Large intestine (tissue), 3 donors: Measurements from ENCODE around the gene DHRSX. TPM values are rescaled to one million over a fixed set of nuclear protein-coding genes. Genes with fewer than 3 reads are reported as not detected.
"Not testable (repeated sequence)": the region's sequence is repeated elsewhere in the genome, so short reads cannot be mapped to it uniquely, and the experiment has no call there.

Experiments
- DNase-seq, 2 donors: peaks; one replicate each; pipeline versions ENCODE4 v3.0.0 to v3.0.0-alpha.2; 2013
- H3K27ac ChIP-seq: one replicate; pipeline ENCODE4 v1.5.1; 2013; ENCODE audit warnings: low read length
- H3K27me3 ChIP-seq: 2 replicates; pipeline ENCODE4 v1.6.1; 2013; ENCODE audit warnings: low read length; ENCODE audit not compliant: control insufficient read depth, insufficient read depth
- H3K36me3 ChIP-seq: 2 replicates; pipeline ENCODE4 v1.6.1; 2013; ENCODE audit warnings: low read length; ENCODE audit not compliant: control insufficient read depth, insufficient read depth
- H3K4me1 ChIP-seq: one replicate; pipeline ENCODE4 v1.6.1; 2013; ENCODE audit warnings: low read length; ENCODE audit not compliant: control insufficient read depth, insufficient read depth
- H3K4me3 ChIP-seq: one replicate; pipeline ENCODE4 v1.5.1; 2013; ENCODE audit warnings: low read length
- H3K9me3 ChIP-seq: one replicate; pipeline ENCODE4 v1.6.1; 2013; ENCODE audit warnings: mild to moderate bottlenecking, low read depth, low read length, moderate library complexity; ENCODE audit not compliant: control insufficient read depth
- WGBS: methylation state at CpG from one replicate; pipeline ENCODE4 v1.1.5; 2013; ENCODE audit warnings: low lambda C conversion rate; ENCODE audit not compliant: insufficient coverage; 5-methylcytosine and 5-hydroxymethylcytosine counted together
- polyA plus RNA-seq: library from polyadenylated mRNA; unstranded; fragments of 120-200 nt; gene quantifications from one replicate; pipeline ENCODE4 v1.2.1, GENCODE V29; 2013

Gene DHRSX
- polyA plus RNA-seq, 1 donor, result 17.9 TPM

GRCh38 chrX:2266445-2267349 is 234.1 kb downstream of the DHRSX start:
- no CpG with 5 or more reads among the region's 26 CpGs for whole genome bisulfite sequencing
- H3K36me3 ChIP-seq, result peaks cover 11% of the 10 kb centered on the region
- H3K27ac ChIP-seq, result no peak overlapping the region

GRCh38 chrX:2265658-2266444 is 234.9 kb downstream of the DHRSX start:
- not testable (repeated sequence) for H3K9me3 ChIP-seq, DNase-seq, H3K4me1 ChIP-seq, H3K27me3 ChIP-seq, H3K4me3 ChIP-seq, H3K27ac ChIP-seq, H3K36me3 ChIP-seq
- no CpG with 5 or more reads among the region's 23 CpGs for WGBS

More at GRCh38 chrX:2266445-2267349, 234.1 kb downstream of the DHRSX start:
- H3K4me1 ChIP-seq, result no peaks in the 10 kb centered on the region
- no peaks in the 10 kb centered on the region for H3K27me3 ChIP-seq
- no peak overlapping the region for H3K4me3 ChIP-seq
- no peak for DNase-seq
- H3K9me3 ChIP-seq, result no peaks in the 10 kb centered on the region

DNA sequence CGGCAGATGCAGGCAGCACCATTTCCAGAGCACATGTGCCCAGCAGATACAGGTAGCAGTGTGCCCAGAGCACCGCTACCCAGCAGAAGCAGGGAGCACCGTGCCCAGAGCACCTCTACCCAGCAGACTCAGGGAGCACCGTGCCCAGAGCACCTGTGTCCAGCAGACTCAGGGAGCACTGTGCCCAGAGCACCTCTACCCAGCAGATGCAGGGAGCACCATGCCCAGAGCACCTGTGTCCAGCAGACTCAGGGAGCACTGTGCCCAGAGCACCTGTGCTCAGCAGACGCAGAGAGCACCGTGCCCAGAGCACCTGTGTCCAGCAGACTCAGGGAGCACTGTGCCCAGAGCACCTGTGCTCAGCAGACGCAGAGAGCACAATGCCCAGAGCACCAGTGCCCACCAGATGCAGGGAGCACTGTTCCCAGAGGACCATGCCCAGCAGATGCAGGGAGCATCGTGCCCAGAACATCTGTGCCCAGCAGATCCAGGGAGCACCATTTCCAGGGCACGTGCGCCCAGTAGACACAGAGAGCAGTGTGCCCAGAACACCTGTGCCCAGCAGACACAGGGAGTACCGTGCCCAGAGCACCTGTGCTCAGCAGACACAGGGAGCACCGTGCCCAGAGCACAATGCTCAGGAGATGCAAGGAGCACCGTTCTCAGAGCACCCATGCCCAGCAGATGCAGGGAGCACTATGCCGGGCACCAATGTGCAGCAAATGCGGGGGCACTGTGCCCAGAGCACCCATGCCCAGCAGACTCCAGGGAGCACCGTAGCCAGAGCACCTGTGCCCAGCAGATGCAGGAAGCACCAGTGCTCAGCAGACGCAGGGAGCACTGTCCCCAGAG is 236.4 kb downstream of the DHRSX start:
- Histone ChIP-seq H3K27me3 (no peaks in the 10 kb centered on the region), H3K36me3 (peaks cover 6% of the 10 kb centered on the region), H3K4me3 (no peak overlapping the region), H3K27ac (no peak overlapping the region), H3K9me3 (no peaks in the 10 kb centered on the region), H3K4me1 (no peaks in the 10 kb centered on the region)
- WGBS, result no CpG with 5 or more reads among the region's 17 CpGs
- no peak for DNase-seq

DNA sequence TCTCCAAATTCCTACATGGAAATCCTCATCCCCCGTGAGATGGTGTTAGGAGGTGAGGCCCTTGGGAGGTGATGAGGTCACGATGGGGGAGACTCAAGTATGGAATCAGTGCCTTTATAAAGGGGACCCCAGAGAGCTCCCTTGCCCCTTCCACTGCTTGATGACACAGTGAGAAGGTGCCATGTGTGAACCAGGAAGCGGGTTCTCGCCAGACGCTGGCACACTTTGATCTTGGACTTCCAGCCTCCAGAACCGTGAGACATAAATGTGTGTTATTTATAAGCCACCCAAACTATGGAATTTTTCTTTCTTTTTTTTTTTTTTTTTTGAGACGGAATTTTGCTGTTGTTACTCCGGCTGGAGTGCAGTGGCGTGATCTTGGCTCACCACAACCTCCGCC is 237.6 kb downstream of the DHRSX start:
- WGBS, result no CpG with 5 or more reads among the region's 10 CpGs
- H3K27ac ChIP-seq, result no peak overlapping the region
- H3K36me3 ChIP-seq, result peaks cover 6% of the 10 kb centered on the region
- H3K4me1 ChIP-seq, result no peaks in the 10 kb centered on the region
- no peak overlapping the region for H3K4me3 ChIP-seq
- DNase-seq, result no peak
- no peaks in the 10 kb centered on the region for H3K27me3 ChIP-seq
- no peaks in the 10 kb centered on the region for H3K9me3 ChIP-seq

DNA sequence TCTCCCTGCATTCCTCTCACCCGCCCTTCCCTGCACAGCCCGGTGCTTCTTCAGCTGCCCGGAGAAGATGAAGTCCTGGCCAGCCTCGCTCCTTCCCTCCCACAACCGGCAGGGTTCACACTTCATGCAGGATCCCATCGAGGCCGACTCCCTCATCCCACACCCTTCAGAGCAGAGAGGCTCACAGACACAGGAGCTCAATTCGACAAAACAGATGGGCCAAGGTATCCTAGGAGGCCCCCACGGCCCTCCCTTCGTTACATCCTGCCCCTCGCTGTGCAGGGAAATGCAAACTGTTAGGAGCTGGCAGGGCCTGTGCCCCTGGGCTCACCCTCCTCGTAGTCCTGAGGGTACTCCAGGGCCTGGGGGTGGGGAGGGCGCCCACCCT is 238.1 kb downstream of the DHRSX start:
- Histone ChIP-seq H3K4me1 (no peaks in the 10 kb centered on the region), H3K27me3 (no peaks in the 10 kb centered on the region), H3K4me3 (no peak overlapping the region), H3K27ac (no peak overlapping the region), H3K36me3 (peaks cover 6% of the 10 kb centered on the region), H3K9me3 (no peaks in the 10 kb centered on the region)
- WGBS, result no CpG with 5 or more reads among the region's 13 CpGs
- DNase-seq, result no peak

- H3K27me3 ChIP-seq, result no peaks in the 10 kb centered on the region
- no peak overlapping the region for H3K4me3 ChIP-seq
- H3K4me1 ChIP-seq, result no peaks in the 10 kb centered on the region
- H3K27ac ChIP-seq, result no peak overlapping the region
- no CpG with 5 or more reads among the region's 20 CpGs for WGBS
- no peaks in the 10 kb centered on the region for H3K9me3 ChIP-seq
- DNase-seq, result no peak
- H3K36me3 ChIP-seq, result peaks cover 6% of the 10 kb centered on the region
Observed at GRCh38 chrX:2261831-2262667, 238.7 kb downstream of the DHRSX start.

DNA sequence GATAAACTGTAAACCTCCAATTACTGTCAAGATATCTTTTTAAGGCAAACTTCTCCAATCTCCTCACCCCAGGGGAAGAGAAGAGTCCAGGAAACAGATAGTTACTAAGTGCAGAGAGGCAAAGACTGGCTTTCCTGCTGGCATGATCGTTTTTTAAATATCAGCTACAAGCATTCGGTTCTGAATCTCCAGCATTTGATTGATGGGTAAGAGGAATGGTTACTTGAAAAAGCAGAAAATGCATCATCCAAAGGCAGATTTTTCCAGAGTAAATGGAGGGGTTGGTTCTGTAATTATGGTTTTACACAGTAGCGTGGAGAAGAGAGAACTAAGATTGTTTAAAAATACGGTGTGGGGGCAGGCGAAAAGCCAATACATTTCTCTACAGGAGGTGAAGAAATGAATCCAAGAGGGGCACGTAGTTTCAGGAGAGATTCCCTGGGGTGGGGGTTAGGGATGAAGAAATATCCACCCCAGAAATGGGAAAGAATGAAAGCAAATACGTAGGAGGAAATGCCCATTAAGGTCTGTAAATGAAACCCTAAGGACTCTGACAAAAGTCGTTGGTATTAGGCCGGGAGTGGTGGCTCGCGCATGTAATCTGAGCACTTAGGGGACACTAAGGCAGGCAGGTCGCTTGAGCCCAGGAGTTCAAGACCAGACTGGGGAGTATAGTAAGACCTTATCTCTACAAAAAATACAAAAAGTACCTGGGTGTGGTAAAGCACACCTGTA is 248.3 kb downstream of the DHRSX start:
- no peak overlapping the region for H3K4me3 ChIP-seq
- H3K27ac ChIP-seq, result no peak overlapping the region
- no peaks in the 10 kb centered on the region for H3K27me3 ChIP-seq
- WGBS, result 96% methylated on average over 5 of the region's 12 CpGs
- no peaks in the 10 kb centered on the region for H3K36me3 ChIP-seq
- H3K4me1 ChIP-seq, result no peaks in the 10 kb centered on the region
- peaks cover 7% of the 10 kb centered on the region for H3K9me3 ChIP-seq
- no peak for DNase-seq

DNA sequence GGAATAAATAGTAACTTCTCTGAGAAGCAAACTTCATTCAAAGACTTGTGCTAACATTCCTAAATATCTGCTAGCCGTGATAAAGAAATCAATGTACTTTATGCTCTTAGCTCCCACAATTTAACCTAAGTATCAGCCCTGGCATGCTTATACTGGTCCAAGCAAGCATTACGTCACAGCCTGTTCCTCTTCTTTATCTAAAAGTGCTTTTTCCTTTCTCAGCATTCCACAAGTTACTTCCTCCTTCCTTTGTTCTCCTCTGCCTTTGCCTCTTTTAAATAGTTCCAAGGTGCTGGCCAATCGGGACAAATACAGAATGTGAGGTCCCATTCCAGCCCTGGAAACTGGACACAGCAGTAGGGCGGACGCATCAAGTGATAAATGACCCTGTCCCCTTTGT is 249.6 kb downstream of the DHRSX start:
- Histone ChIP-seq H3K27ac (no peak overlapping the region), H3K4me1 (no peaks in the 10 kb centered on the region), H3K27me3 (no peaks in the 10 kb centered on the region), H3K36me3 (no peaks in the 10 kb centered on the region), H3K9me3 (peaks cover 7% of the 10 kb centered on the region), H3K4me3 (no peak overlapping the region)
- DNase-seq, result no peak
- 100% methylated on average over 1 of the region's 5 CpGs for WGBS

DNA sequence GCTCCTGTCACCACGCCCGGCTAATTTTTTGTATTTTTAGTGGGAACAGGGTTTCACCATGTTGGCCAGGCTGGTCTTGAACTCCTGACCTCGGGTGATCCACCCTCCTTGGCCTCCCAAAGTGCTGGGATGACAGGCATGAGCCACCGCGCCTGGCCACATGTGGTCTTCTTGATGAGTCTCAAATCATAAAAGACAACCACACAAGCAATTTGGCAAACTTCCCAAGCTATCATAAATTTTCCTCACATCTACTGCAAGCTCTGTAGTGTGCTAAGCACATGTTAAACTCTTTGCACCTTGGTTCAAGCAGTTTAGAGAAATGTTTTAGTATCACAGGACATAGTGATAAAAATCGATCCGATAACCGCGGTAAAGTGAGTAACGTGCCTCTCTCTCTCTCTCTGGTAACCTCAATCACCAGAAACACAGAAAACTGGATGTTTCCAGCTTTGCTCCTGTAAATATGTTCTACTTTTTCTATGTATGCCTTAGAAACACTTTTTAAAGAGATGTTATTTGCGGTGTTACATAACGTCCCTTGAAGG is 256.8 kb downstream of the DHRSX start:
- Histone ChIP-seq H3K4me3 (no peak overlapping the region), H3K4me1 (no peaks in the 10 kb centered on the region), H3K27ac (no peak overlapping the region), H3K27me3 (no peaks in the 10 kb centered on the region), H3K36me3 (peaks cover 10% of the 10 kb centered on the region), H3K9me3 (peaks cover 6% of the 10 kb centered on the region)
- DNase-seq, result no peak
- 100% methylated on average over 3 of the region's 12 CpGs for WGBS
